HG03045 (cell line): ENCODE measurements around the gene CFAP300.

Experiments
- ATAC-seq: cut with Tn5 transposase; IDR thresholded peaks from one replicate; pipeline ENCODE4 v1.9.1; 2021; ENCODE audit warnings: mild to moderate bottlenecking, moderate library complexity; ENCODE audit not compliant: unreplicated experiment

CFAP300 gene

DNA sequence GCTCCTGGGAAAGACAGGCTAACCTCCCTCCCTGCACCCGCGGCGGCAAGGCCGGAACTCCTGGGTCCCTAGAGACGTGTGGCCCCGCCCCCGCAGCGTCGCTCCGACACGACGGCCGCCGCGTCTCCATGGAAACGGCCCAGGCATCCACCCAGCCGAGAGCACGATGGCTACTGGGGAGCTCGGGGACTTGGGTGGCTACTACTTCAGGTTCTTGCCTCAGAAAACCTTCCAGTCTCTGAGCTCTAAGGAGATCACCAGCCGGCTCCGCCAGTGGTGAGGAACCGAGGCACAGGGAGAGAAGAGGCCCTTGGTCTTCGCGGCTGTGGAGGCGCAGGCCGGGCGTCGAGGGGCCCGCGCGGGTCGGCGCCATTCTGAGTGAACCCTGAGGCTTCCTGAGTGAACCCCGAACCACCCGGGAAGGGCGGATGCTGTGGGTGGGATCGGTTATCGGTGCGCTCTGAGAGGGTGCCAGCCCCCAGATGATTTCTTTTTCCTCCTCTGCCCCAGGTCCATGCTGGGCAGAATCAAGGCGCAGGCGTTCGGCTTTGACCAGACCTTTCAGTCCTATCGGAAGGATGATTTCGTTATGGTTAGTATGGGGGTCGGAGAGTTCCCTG is at the start of gene CFAP300:
CFAP300 (plus strand) TSS at position 133 of the 620 bp plus-strand sequence; CDS start at position 167, 34 bp downstream.
- no peak for ATAC-seq

DNA sequence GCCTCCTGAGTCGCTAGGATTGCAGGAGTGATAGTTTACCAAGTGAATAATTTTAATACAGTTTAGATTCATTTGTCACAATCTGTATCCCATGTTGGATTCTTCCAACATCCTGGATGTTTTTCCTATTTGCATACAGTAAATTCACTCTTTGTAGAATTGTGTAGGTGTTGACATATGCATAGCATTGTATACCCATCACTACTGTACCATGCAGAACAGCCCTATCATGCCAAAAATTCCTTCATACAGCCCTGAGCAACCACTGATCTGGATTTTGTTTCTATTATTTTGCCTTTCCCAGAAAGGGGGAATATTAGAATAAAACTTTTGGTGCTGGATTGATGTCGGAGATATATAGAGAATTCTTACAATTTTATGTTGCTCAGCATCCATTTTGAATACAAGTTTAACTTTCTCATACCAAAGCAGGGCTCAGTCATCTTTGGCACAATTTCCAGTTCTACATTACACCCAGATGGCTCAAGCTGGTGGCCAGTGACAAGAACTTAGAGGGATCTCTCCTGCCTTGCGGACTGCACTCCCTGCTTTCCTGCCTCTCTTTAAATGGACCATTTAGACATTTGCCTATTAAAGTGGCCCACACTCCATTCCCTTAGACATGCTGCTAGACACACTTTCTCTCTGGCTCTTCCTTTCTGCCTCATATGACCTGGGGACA is 45.4 kb upstream of the CFAP300 start:
- no peak for ATAC-seq

DNA sequence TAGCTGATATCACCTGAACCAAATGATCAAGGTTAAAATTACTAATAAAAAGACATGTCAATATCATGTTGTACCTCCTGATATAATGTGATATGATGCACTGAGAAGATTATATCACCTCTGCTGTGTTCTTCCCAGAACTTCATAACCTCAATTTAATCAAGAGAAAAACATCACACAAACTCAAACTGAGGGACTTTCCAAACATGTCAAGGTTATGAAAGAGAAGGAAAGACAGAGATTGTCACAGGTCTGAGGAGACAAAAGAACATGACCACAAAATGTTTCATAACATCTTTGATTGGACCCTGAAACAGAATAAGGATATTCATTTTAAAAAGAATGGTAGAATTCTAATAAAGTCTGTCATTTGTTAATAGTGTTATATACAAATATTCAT is 43.0 kb upstream of the CFAP300 start:
- ATAC-seq = no peak

DNA sequence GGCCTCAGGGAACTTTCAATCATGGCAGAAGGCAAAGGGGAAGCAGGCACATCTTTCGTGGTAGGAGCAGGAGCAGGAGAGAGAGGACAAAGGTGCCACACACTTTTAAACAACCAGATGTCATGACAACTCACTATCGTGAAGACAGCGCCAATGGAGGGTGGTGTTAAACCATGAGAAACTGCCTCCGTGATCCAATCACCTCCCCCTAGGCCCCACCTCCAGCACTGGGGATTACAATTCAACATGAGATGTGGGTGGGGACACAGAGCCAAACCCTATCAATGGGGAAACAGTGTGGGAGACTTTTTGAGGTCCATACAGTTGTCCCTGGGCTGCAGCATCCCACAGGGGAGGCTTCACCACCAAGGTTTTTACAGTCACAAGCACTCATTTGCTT is 41.9 kb upstream of the CFAP300 start:
- ATAC-seq = no peak

DNA sequence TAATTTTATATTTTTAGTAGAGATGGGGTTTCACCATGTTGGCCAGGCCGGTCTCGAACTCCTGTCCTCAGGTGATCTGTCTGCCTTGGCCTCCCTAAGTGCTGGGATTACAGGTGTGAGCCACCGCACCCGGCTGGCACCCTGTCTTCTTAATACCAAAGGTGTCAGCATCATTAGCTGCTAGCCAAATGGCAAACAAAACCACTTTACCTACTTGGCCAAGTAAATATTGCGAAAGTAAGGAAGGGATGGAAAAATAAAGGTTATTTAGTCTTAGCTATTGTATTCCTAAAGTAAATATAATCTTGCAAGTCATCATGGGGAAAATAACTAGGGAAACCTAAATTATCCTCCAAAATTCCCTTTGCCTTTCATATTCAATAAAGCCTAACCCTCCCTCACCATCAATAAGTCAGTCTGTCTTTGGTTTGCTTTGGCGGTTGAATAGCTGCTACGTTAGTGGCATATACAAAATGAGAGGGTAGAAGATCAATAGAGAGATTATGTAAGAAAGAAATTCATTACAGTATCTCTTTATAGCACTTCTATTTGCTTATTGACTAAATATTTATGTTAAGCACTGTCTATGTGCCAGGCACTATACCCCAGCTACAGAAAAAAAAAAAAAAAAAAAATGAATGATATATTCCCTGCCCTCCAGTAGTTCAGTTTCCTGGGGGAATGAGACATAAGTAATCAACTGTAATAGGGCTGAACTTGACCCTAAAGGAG is 40.2 kb upstream of the CFAP300 start:
- no peak for ATAC-seq

DNA sequence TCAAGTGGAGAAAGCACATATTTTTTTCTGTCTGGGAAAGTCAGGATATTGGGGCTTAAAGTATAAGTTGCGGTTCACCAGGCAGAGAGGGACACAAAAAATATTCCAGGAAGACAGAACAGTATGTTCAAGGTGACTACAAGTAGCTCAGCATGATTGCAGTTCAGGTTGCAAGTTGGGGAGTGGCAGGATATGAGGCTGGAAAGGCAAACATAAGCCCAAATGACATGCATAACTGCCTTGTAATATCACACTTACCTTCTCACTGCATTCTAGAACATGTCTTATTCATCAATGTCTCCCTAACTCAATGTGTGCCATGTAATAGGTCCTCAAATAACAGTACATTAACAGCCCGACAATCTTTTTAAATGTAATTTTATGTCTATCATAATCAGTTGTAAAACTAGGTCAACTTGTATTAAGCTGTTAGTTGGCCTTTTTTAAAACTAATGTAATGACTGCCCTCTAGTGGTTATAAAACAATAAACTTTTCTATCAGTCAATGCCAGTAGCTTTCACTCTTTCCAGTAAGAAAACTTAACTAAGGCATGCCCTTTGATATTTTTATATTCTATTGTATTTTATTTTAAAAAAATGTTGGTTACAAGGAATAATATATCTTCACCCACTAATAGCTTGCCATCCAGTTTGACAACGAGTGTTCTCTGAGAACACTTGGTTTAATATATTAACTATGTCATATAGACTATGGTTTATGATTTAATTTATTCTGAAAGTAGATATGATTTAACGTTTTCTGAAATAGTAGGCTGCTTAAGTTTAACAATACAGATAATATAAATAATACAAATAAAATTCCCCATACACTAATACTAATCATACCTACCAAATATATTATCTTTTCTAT is 39.4 kb upstream of the CFAP300 start:
- no peak for ATAC-seq

DNA sequence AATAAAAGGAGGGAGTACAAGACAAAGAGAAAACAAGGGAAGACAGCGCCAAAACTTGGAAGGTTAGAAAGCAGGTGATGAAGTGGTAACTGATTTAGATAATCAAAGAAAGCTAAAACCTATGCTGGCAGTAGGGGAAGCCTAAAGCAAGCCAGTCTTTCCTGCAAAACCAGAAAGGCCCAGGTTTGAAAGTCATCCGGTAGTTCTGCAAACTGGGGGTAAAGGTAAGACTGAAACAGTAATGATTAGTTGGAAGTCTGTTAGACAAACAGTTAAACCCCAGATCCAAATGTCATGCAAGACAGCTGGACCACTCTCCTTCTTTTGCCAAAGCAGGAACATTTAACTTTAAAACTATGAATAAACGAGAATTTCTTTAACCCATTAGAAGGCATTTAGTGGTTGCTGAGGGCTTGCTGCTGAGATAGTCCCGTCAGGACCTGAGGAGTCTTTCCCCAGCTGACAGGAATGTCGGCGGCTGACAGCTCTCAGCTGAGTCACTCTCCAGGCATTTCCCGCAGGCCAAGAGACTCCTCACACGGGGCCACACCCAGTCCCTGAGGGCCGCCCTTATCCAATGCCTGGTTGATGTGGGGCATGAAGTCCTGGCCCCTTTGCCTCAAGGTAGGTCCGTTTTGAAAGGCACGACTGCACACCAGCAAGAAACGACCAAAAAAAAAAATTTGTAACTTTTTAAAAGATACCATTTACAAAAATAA is 36.3 kb upstream of the CFAP300 start:
- no peak for ATAC-seq

DNA sequence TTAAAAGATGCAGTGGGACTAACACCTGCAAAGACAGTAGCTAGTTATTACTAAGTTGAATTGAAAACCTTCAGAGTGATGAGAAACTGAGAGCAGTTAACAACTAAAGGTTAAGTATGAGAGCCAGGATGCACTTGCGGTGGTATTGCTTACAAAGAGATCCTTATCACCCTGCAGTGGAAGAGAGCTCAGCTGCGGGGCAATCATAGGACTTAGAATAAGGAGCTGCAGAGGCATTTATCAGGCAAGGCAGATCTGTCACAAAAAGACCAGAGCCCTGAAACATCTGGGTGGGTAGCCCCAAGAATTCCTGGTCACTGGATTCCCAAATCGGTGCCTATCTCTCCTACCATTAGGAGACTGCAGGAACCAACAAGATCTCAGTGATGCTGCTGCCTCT is 34.3 kb upstream of the CFAP300 start:
- no peak for ATAC-seq

DNA sequence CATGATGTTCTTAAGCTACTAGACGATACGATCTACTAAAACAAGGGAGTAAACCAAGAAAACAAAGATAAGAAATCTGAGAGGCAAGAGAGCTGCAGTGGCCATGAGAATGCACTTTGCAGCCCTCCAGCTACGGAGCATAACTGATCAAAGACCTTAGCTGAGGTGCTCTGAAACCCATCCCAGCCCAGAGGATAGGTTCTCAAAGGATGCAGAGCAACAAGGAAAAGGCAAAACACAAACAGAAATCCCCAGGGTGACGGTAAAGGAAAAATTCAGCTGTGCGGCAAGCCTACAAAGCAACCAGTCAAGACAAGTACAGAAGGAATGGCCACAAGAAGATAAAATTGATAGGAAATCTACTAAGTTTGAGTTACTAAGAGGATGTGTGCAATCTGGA is 32.5 kb upstream of the CFAP300 start:
- no peak for ATAC-seq

DNA sequence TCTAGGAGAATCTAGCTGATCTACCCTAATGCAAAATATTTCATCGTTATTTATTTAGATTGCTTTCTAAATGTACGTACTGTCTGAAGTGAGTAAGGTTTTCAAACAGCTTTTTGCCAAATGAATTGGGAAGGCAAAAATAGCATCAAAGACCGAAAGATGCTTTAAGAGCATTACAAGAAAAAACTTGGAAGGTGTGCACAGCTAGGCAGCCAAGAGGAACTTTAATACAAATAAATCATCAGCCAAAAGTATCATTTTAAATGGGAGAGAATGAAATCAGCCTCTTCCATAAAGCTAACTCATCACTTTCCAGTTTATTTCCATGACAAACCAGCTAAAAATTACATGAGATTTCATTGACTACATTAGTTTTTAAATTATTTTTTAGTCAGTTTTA is 30.2 kb upstream of the CFAP300 start:
- no peak for ATAC-seq

DNA sequence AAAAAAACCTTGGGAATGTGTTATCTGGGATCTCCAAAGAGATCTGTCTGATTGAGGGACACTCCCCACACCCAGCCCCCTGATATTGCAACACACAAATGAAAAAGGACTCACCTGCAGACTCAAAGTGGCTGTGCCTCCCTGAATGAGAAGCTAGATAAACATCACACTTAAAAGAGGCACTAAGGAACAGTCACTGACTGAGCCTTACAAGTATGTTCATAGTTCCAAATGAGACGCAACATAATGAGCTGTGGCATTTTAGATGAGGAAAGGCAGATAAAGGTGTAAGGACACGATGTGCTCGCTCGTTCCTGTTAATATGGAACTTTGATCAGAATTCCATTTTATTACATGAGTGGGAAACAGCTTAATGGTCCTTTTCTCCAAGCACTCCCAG is 21.0 kb upstream of the CFAP300 start:
- ATAC-seq = no peak

DNA sequence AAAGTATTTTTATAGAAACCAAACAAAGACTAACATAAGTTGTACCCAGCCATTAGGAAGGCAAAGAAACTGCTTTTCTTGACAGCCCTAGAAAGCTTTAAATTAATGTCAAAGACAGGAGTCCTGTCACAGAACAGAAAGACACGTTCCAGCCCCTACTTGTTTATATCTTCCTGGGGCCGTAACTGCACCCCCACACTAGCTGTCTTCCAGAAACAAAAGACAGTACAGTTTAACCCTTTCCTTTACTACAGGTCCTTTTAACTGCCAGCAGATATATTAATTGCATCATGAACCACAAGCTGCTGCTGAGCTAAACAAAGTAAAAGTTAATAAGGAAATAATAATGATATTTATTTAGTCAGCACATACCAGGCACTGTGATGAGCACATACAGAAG is 20.3 kb upstream of the CFAP300 start:
- no peak for ATAC-seq

DNA sequence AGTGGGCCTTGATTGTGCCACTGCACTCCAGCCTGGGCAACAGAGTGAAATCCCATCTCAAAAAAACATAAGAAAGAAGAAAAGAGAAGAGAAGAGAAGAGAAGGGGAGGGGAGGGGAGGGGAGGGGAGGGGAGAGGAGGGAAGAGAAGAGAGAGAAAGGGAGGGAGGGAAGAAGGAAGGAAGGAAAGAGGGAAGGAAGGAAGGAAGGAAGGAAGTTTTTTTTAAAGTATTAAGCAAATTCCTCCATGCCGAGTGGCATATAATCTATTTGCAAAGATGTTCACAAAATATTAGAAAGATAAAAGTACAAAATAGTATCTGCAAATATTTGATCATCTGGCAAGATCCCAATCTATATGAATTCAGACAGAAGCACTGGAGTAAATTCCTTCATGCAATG is 10.5 kb upstream of the CFAP300 start:
- no peak for ATAC-seq

DNA sequence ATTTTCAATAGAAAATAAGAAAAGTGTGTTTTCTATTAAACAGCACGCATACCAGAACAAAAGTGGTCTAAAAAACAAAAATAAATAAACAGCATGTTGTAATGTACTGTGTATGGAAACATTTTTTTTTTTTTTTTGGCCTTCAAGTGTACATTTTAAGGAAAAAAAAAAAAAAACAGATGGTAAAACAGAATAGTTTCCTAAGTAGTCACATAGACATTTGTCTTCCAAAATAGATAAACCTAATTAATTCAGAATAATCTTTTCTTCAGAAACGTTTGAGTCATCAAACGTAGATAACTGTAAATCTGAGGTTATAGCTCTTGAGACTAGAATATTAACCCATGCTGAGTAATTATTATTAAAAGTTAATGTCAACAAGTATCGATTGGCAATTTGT is 396 bp upstream of the CFAP300 start:
- ATAC-seq = no peak

DNA sequence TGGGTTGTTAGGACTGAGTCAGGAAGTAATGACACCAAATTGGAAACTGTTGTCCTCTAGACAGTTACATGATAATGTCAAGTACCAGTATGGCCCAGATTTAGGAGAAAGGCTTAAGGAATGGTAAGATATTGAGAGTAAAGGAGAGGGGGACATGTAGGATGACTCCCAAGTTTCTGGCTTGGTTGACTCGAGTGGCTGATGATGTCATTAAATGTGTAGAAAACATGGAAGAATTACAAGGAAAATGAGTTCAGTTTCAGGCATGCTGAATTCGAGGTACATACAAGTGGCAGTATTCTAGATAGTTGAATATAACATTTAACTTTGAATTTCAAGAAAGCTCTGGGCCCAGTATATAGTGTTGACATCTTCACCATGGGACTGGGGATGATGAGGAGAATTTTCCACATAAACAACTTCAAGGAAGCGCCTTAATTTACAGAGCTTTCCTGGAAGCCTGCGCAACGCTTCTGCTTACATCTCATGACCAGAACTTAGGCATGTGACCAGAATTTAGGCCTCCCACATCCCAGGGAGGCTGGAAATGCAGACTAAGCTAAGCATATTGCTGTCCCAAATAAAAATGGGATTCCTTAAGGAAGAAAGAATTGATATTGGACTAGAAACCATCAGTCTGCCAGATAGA is 3.8 kb downstream of the CFAP300 start:
- ATAC-seq = no peak

DNA sequence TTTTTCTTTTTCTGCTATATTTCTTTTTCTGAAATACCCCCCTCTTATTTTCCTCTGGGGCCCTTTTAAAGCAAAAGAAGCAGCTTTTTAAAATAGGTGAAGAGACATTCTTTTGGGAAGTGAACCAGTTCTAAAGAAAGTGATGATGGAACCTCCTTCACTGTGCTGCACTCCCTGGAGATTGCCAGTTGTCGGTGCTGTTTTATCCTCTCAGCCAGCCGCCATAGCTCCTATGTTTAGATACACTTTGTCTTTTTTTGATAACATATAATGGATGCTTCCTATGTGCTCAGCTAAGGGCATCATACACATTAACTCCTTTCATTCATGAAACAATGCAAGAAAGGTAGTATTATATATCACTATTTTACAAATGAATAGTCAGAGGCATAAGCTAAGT is 14.0 kb downstream of the CFAP300 start:
- no peak for ATAC-seq

DNA sequence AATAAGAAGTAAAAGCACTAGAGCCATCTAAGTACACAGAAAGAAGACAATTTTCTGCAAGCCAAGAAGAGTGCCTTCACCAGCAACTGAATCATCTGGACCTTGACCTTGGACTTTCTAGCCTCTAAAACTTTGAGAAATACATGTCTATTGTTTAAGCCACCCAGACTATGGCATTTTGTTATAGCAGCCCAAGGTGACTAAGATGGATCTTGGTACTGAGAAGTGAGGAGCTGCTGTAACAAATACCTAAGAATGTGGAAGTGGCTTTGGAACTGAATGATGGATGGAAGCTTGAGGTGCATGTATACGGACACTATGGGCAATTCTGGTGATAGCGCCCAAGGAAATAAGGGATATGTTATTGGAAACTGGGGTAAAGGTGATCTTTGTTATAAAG is 14.9 kb downstream of the CFAP300 start:
- no peak for ATAC-seq

DNA sequence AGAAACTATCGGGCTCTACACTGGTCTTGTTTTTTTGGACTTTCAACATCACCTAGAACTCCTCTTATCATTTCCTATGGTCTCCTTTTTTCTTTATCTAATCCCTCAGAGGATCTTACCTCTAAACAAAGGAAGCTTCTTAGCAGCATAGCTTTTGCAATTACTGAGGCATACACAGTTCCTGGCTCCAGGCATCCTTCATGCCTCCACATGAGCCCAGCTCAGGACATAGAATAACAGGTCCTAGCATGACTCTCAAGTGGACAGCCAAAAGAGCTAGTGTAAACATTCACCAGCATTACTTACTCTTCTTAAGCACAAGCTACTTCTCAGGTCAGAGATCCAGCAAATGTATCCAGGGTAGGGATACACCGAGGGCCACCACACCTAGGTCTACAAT is 17.1 kb downstream of the CFAP300 start:
- ATAC-seq = no peak

DNA sequence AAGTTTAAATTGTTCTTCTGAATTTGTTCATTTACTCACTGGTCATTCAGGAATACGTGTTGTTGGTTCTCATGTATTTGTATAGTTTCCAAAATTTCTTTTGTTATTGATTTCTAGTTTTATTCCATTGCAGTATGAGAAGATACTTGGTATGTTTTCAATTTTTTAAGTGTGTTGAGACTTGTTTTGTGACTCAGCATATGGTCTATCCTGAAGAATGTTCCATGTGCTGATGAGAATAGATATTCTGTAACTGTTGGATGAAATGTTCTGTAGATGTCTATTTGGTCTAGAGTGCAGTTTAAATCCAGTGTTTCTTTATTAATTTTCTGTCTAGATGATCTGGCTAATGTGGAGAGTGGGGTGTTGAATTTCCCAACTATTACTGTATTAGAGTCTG is 23.5 kb downstream of the CFAP300 start:
- ATAC-seq = no peak
